Lung (tissue), 12 donors: Measurements from ENCODE around the gene PCSK5. TPM values are rescaled to one million over a fixed set of nuclear protein-coding genes. Genes with fewer than 3 reads are reported as not detected.

Experiments used
- ATAC-seq: fragments of 200-7000 bp; cut with Tn5 transposase; one replicate; pipeline ENCODE4 v1.9.1; 2020; ENCODE audit warnings: moderate number of reproducible peaks; ENCODE audit not compliant: insufficient read depth, low FRiP score
- DNase-seq, 3 donors: peaks; one replicate each; pipeline ENCODE4 v3.0.0-alpha.2; 2013 to 2017
- H3K27ac ChIP-seq, 2 donors: one replicate each; pipeline ENCODE4 v1.5.1; 2013; ENCODE audit warnings: mild to moderate bottlenecking in 2 of 2, moderate library complexity in 2 of 2, control low read depth in 1 of 2, inconsistent platforms in 1 of 2, low read depth in 1 of 2, low read length in 1 of 2
- H3K27me3 ChIP-seq, 3 donors: one replicate each; pipeline ENCODE4 v1.5.1; 2013; ENCODE audit warnings: low read length in 2 of 3; ENCODE audit not compliant: control insufficient read depth in 3 of 3, insufficient read depth in 3 of 3
- H3K36me3 ChIP-seq, 4 donors: one replicate each; pipeline ENCODE4 v1.5.1; 2013; ENCODE audit warnings: low read length in 4 of 4, mild to moderate bottlenecking in 1 of 4, moderate library complexity in 1 of 4; ENCODE audit not compliant: control insufficient read depth in 4 of 4, insufficient read depth in 4 of 4
- H3K4me1 ChIP-seq, 5 donors: one replicate each; pipeline ENCODE4 v1.5.1; 2013; ENCODE audit warnings: low read length in 5 of 5, mild to moderate bottlenecking in 2 of 5, moderate library complexity in 1 of 5; ENCODE audit not compliant: control insufficient read depth in 5 of 5, insufficient read depth in 5 of 5
- H3K4me3 ChIP-seq: one replicate; pipeline ENCODE4 v1.5.1; 2013; ENCODE audit warnings: mild to moderate bottlenecking, control low read depth, moderate library complexity
- H3K9ac ChIP-seq, 2 donors: one replicate each; pipeline ENCODE4 v1.5.1; 2013; ENCODE audit warnings: low read length in 2 of 2, control low read depth in 1 of 2; ENCODE audit not compliant: insufficient read depth in 1 of 2
- H3K9me3 ChIP-seq, 4 donors: one replicate each; pipeline ENCODE4 v1.5.1; 2013; ENCODE audit warnings: low read length in 3 of 4, mild to moderate bottlenecking in 1 of 4, moderate library complexity in 1 of 4; ENCODE audit not compliant: control insufficient read depth in 4 of 4, insufficient read depth in 3 of 4
- WGBS, 2 donors: extraction: QIAGEN DNeasy Blood & Tissue Kit; methylation state at CpG; one replicate each; pipeline ENCODE4 v1.1.7; 2013; 5-methylcytosine and 5-hydroxymethylcytosine counted together
- polyA plus RNA-seq, 2 donors: library from polyadenylated mRNA; stranded (reverse); fragments of 200-250 nt; gene quantifications; one replicate each; pipeline ENCODE4 v1.2.1, GENCODE V29; 2013
- total RNA-seq, 2 donors: library from RNA; depleted of rRNA in 1 of 2; stranded (reverse); fragments of >200 nt in 1 of 2; gene quantifications; one replicate each; pipeline ENCODE4 v1.2.1, GENCODE V29; 2014 to 2021
- TF ChIP-seq, protein P1 (sequence below): IDR thresholded peaks from 2 replicates; pipeline ENCODE4 v1.5.1; 2012; ENCODE audit warnings: mild to moderate bottlenecking; ENCODE audit errors: control extremely low read depth, extremely low read depth
- donor health status: control.
- donor health status: control.
- donor health status: Bipolar disorder and iron deficiency.
- donor health status: healthy.
- donor health status: DM: yes; HTN: yes; CAD: no.

PCSK5 gene
- total and polyA plus RNA-seq, 4 donors: 1.9 to 28.2 (median 13.6) TPM

DNA sequence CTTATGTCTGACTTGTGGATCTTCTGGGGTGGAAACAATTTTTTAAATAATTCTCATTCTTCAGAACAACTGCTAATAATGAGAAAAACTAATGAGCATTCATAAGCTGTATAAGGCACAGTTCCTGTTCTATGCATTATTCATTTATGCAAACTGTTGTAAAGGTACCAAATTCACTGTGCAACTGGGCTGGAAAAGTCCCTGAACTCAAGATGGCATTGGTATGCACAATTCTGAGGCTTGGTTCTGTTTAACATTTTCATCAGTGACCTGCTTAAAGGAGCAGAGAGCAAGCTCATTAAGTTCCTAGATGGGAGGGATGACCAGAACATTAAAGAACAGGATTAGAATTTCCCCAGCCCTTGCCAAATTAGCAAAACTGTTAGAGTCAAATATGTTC lies 399.2 kb downstream of the PCSK5 start:
- Histone ChIP-seq H3K27me3 (no peaks in the 10 kb centered on the region), H3K4me3 (no peak overlapping the region), H3K9ac (no peak overlapping the region), H3K27ac (no peak overlapping the region), H3K36me3 (no peaks in the 10 kb centered on the region), H3K4me1 (peaks cover 0 to 16% (median 0%) of the 10 kb centered on the region in 5 donors), H3K9me3 (no peaks in the 10 kb centered on the region)
- ATAC-seq: no peak
- TF ChIP-seq, protein P1, sequence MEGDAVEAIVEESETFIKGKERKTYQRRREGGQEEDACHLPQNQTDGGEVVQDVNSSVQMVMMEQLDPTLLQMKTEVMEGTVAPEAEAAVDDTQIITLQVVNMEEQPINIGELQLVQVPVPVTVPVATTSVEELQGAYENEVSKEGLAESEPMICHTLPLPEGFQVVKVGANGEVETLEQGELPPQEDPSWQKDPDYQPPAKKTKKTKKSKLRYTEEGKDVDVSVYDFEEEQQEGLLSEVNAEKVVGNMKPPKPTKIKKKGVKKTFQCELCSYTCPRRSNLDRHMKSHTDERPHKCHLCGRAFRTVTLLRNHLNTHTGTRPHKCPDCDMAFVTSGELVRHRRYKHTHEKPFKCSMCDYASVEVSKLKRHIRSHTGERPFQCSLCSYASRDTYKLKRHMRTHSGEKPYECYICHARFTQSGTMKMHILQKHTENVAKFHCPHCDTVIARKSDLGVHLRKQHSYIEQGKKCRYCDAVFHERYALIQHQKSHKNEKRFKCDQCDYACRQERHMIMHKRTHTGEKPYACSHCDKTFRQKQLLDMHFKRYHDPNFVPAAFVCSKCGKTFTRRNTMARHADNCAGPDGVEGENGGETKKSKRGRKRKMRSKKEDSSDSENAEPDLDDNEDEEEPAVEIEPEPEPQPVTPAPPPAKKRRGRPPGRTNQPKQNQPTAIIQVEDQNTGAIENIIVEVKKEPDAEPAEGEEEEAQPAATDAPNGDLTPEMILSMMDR: no peak
- no peak for DNase-seq

DNA sequence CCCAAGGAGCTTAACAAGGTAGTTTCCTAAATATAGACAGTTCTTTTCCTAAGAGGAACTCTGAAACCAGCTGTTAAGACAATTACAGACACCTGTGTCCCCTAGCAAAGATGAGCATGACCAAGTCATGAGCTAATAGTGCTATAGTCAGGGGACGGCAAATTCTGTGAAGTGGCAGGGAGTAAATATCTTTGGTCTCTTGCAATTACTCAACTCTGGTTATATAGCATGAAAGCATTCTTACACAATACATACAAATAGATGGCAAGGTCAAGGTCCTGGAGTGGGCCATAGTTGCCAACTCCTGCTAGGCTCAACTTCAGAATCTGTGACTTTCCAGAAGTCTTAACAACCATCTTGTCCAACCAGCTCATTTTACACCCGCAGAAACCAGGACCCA lies 400.1 kb downstream of the PCSK5 start:
- WGBS, 2 donors: 57 to 72% methylated on average over 2 of the region's 2 CpGs
- Histone ChIP-seq H3K9ac (no peak overlapping the region), H3K27me3 (no peaks in the 10 kb centered on the region), H3K4me1 (peaks cover 0 to 16% (median 0%) of the 10 kb centered on the region in 5 donors), H3K9me3 (no peaks in the 10 kb centered on the region), H3K36me3 (no peaks in the 10 kb centered on the region), H3K4me3 (no peak overlapping the region), H3K27ac (no peak overlapping the region)
- TF ChIP-seq, protein P1: no peak
- ATAC-seq (no peak), DNase-seq (no peak)

DNA sequence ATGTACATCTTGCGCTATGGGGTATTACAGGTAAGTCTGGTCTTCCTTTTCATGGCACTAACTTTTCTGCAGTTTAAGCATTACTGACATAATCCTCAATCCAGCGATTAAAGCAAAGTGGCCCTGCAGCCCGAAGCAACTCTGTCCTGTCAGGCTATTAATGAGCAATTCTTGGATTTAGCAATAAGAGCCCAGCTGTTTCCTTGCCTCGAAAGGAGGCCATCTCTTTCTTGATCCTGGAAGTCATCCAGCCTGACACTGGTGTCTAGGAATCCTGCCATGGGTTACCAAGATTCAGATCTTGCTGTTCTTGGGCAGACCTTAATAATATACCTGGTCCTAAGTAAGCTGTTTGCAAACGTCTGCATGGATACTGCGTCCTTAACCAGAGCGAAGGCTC lies 401.8 kb downstream of the PCSK5 start:
- no peak overlapping the region for H3K9ac ChIP-seq

More for the DNA sequence above, 401.8 kb downstream of the PCSK5 start:
- WGBS, 2 donors: 72 to 77% methylated on average over 7 of the region's 7 CpGs
- DNase-seq (peak; percentile 15 to 71 (median 55)), ATAC-seq (no peak)
- Histone ChIP-seq H3K36me3 (no peaks in the 10 kb centered on the region), H3K27ac (no peak overlapping the region), H3K9me3 (no peaks in the 10 kb centered on the region), H3K4me3 (no peak overlapping the region), H3K4me1 (peaks cover 0 to 17% (median 2%) of the 10 kb centered on the region in 5 donors), H3K27me3 (no peaks in the 10 kb centered on the region)
- TF ChIP-seq, protein P1: no peak
